MCF 10A (cell line): ENCODE data around the gene FAF1. TPM values are rescaled to one million over a fixed set of nuclear protein-coding genes. Genes with fewer than 3 reads are reported as not detected.

ENCODE experiments used
- BruUV-seq: library from RNA; stranded (reverse); fragments of 400-500 nt; replicated peaks from 2 replicates; lab custom pipeline; 2021; lab: Mats Ljungman, UMichigan
- CTCF ChIA-PET: fragments of 300-600 bp; sonication (Branson Sonifier 250); formaldehyde crosslinking; extraction: SDS; loops from one replicate; lab custom pipeline; 2021; ENCODE audit warnings: antibody characterized with exemption, inconsistent platforms; lab: Yijun Ruan, JAX
- POLR2A ChIA-PET: fragments of 300-600, 350-650 bp; sonication (Branson Sonifier 250); formaldehyde crosslinking; extraction: SDS; loops from one replicate; lab custom pipeline; 2020; ENCODE audit warnings: antibody characterized with exemption, inconsistent platforms; lab: Yijun Ruan, JAX
- DNase-seq: peaks from one replicate; pipeline ENCODE4 v3.0.0-alpha.2; 2018; ENCODE audit not compliant: unreplicated experiment
- H3K27ac Mint-ChIP-seq: one replicate; pipeline ENCODE4 v1.8.0; 2022; ENCODE audit warnings: mild to moderate bottlenecking, low read depth, mixed read lengths; ENCODE audit not compliant: unreplicated experiment
- H3K27me3 Mint-ChIP-seq: one replicate; pipeline ENCODE4 v1.8.0; 2022; ENCODE audit warnings: mixed read lengths; ENCODE audit not compliant: insufficient read depth, unreplicated experiment
- H3K36me3 Mint-ChIP-seq: one replicate; pipeline ENCODE4 v1.8.0; 2022; ENCODE audit warnings: mild to moderate bottlenecking, moderate library complexity, mixed read lengths; ENCODE audit not compliant: insufficient read depth, unreplicated experiment
- H3K4me1 Mint-ChIP-seq: one replicate; pipeline ENCODE4 v1.8.0; 2022; ENCODE audit warnings: mixed read lengths; ENCODE audit not compliant: insufficient read depth, unreplicated experiment
- H3K4me3 Mint-ChIP-seq: one replicate; pipeline ENCODE4 v1.8.0; 2022; ENCODE audit warnings: mild to moderate bottlenecking, moderate library complexity, mixed read lengths; ENCODE audit not compliant: unreplicated experiment
- H3K9me3 Mint-ChIP-seq: one replicate; pipeline ENCODE4 v1.8.0; 2022; ENCODE audit warnings: mixed read lengths; ENCODE audit not compliant: unreplicated experiment
- CTCF ChIP-seq: fragments of 200-600 bp; IDR thresholded peaks from one replicate; pipeline ENCODE4 v1.8.0; 2022; ENCODE audit warnings: antibody characterized with exemption, mild to moderate bottlenecking; ENCODE audit not compliant: unreplicated experiment
- intact Hi-C: fragments of 100-400 bp; cut with micrococcal nuclease; formaldehyde crosslinking; loops from 2 replicates; pipeline ENCODE4 v1.14.1; 2022
- total RNA-seq: library from RNA; stranded (reverse); gene quantifications from 2 replicates; pipeline ENCODE4 v1.2.3, GENCODE V29; 2022

The FAF1 gene
- total RNA-seq, 1 experiment from 2014 or later, result 93.2 TPM

- Mint-ChIP-seq H3K4me3 (peak overlapping the region; percentile 31), H3K4me1 (peaks cover 19% of the 10 kb centered on the region)
- peak; percentile 82 for DNase-seq
Observed at GRCh38 chr1:50603274-50604271, 356.5 kb downstream of the FAF1 start.

DNA sequence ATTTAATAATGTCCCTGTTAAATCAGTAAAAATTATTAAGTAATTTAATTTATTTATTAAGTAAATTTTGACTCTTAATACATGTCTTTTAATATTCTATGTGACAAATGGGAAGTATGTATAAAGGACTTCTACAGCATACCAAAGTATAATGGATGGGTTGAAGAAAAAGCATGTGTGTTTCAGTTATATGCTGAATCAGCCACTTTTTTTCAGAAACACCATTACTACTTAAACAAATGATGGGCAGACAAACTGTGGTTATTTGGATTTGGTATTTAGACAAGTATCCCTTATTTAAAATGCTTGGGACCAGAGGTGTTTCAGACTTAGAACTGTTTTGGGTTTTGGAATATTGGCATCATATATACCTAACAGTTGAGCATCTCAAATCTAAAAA is 360.5 kb downstream of the FAF1 start:
- no peaks in the 10 kb centered on the region for H3K27me3 Mint-ChIP-seq
- no peak for TF ChIP-seq CTCF
- BruUV-seq, result no TSS peak

More at GRCh38 chr1:50603274-50604271, 356.5 kb downstream of the FAF1 start:
- H3K27me3 Mint-ChIP-seq, result no peaks in the 10 kb centered on the region
- TSS peak; percentile 90 for BruUV-seq
- no peaks in the 10 kb centered on the region for H3K9me3 Mint-ChIP-seq
- peaks cover 5% of the 10 kb centered on the region for H3K36me3 Mint-ChIP-seq
- intact Hi-C loops, result no loop called here
- CTCF ChIA-PET, result interaction anchor here (0.6 to 6.1 kb wide), 16 partner anchors 9 to 1686 kb away, joined by 3 to 48 read pairs (median 4); no protein-coding TSS in a partner anchor
- H3K27ac Mint-ChIP-seq, result peak overlapping the region; percentile 93
- POLR2A ChIA-PET, result interaction anchor here (0.6 to 3.3 kb wide), 16 partner anchors 10 to 232 kb away, joined by 3 to 14 read pairs (median 3); no protein-coding TSS in a partner anchor
- no peak for TF ChIP-seq CTCF

GRCh38 chr1:50595874-50596273 is 364.2 kb downstream of the FAF1 start:
- POLR2A ChIA-PET, result no interaction called here
- no peak overlapping the region for H3K4me3 Mint-ChIP-seq
- H3K36me3 Mint-ChIP-seq, result peaks cover 6% of the 10 kb centered on the region
- no peaks in the 10 kb centered on the region for H3K27me3 Mint-ChIP-seq
- CTCF ChIA-PET, result no interaction called here
- no TSS peak for BruUV-seq
- H3K27ac Mint-ChIP-seq, result no peak overlapping the region
- no peak for DNase-seq
- intact Hi-C loops, result no loop called here
- H3K9me3 Mint-ChIP-seq, result no peaks in the 10 kb centered on the region
- TF ChIP-seq CTCF, result no peak
- H3K4me1 Mint-ChIP-seq, result no peaks in the 10 kb centered on the region

More for the DNA sequence above, 360.5 kb downstream of the FAF1 start:
- POLR2A ChIA-PET, result interaction anchor here (0.6 kb wide), 1 partner anchor 168 kb away, joined by 3 read pairs; no protein-coding TSS in a partner anchor
- CTCF ChIA-PET, result interaction anchor here (0.7 kb wide), 1 partner anchor 229 kb away, joined by 3 read pairs; no protein-coding TSS in a partner anchor
- no peak for DNase-seq
- Mint-ChIP-seq H3K4me3 (no peak overlapping the region), H3K27ac (no peak overlapping the region), H3K9me3 (no peaks in the 10 kb centered on the region), H3K36me3 (peaks cover 3% of the 10 kb centered on the region), H3K4me1 (peaks cover 18% of the 10 kb centered on the region)
- intact Hi-C loops, result no loop called here

- CTCF ChIA-PET, result no interaction called here
- DNase-seq, result no peak
- Mint-ChIP-seq H3K36me3 (peaks cover 11% of the 10 kb centered on the region), H3K27me3 (no peaks in the 10 kb centered on the region), H3K4me3 (no peak overlapping the region), H3K9me3 (no peaks in the 10 kb centered on the region), H3K27ac (no peak overlapping the region), H3K4me1 (no peaks in the 10 kb centered on the region)
- POLR2A ChIA-PET, result interaction anchor here (1.0 to 1.4 kb wide), 2 partner anchors 10 to 28 kb away, joined by 4 to 5 read pairs; no protein-coding TSS in a partner anchor
- TF ChIP-seq CTCF, result no peak
- BruUV-seq, result no TSS peak
- intact Hi-C loops, result no loop called here
Observed at GRCh38 chr1:50593515-50593914, 366.6 kb downstream of the FAF1 start.
